ENCODE data around the gene HS6ST2. TPM values are rescaled to one million over a fixed set of nuclear protein-coding genes. Genes with fewer than 3 reads are reported as not detected.

HS6ST2 gene
- total RNA-seq, 1 experiment from 2014 or later: not detected

GRCh38 chrX:132815643-132816042 lies 142.8 kb downstream of the HS6ST2 start:
- Histone ChIP-seq H3K4me3 (ENCODE audit: low read length) (no peak overlapping the region), H3K79me2 (ENCODE audit: low read length) (no peaks in the 10 kb centered on the region), H3K4me2 (ENCODE audit: low read depth, low read length, poor library complexity, severe bottlenecking) (no peak overlapping the region), H4K20me1 (ENCODE audit: insufficient read depth, low read depth, low read length) (no peaks in the 10 kb centered on the region), H3K9ac (ENCODE audit: low read length) (no peak overlapping the region), H3K36me3 (ENCODE audit: insufficient read depth, low read length) (no peaks in the 10 kb centered on the region), H3K27me3 (ENCODE audit: low read length) (no peaks in the 10 kb centered on the region), H3K9me2 (replicated peaks; ENCODE audit: insufficient read depth, low read length) (no peaks in the 10 kb centered on the region), H2AFZ (ENCODE audit: low read length) (no peak overlapping the region), H3K9me3 (ENCODE audit: low read length) (no peaks in the 10 kb centered on the region), H3K27ac (ENCODE audit: low read length) (no peak overlapping the region), H3K4me1 (ENCODE audit: low read length) (no peaks in the 10 kb centered on the region)
- DNase-seq: no peak

- no peak overlapping the region for H3K4me3 ChIP-seq (ENCODE audit: low read length)
- no peaks in the 10 kb centered on the region for H3K79me2 ChIP-seq (ENCODE audit: low read length)
- no peaks in the 10 kb centered on the region for H3K36me3 ChIP-seq (ENCODE audit: insufficient read depth, low read length)
- no peak overlapping the region for H3K27ac ChIP-seq (ENCODE audit: low read length)
- H3K9ac ChIP-seq (ENCODE audit: low read length): no peak overlapping the region
- no peaks in the 10 kb centered on the region for H3K9me3 ChIP-seq (ENCODE audit: low read length)
- no peaks in the 10 kb centered on the region for H3K4me1 ChIP-seq (ENCODE audit: low read length)
- H3K4me2 ChIP-seq (ENCODE audit: low read depth, low read length, poor library complexity, severe bottlenecking): no peak overlapping the region
- DNase-seq: no peak
- no peaks in the 10 kb centered on the region for H3K27me3 ChIP-seq (ENCODE audit: low read length)
- no peak overlapping the region for H2AFZ ChIP-seq (ENCODE audit: low read length)
- no peaks in the 10 kb centered on the region for H3K9me2 ChIP-seq (replicated peaks; ENCODE audit: insufficient read depth, low read length)
- H4K20me1 ChIP-seq (ENCODE audit: insufficient read depth, low read depth, low read length): no peaks in the 10 kb centered on the region
These were observed 147.3 kb downstream of the HS6ST2 start for GRCh38 chrX:132810964-132811712.

DNA sequence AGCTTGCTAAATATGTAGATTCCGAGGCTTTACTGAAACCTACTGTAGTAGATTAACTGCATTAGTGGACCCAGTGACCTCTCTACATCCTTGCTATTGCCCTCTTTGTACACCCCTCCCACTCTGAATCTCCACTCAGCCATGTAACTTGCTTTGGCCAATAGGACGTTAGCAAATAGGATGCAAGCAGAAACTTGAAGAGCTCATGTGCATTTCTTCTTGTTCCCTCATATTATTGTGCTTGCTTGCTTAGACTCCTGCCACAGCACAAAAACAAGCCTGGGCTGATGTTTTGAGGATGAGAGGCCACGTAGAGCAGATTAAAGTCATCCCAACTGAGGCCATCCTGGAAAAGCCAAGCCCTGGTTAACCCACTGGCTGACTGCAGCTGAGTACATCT lies 147.9 kb downstream of the HS6ST2 start:
- H3K27me3 ChIP-seq (ENCODE audit: low read length): no peaks in the 10 kb centered on the region
- H3K4me3 ChIP-seq (ENCODE audit: low read length): no peak overlapping the region
- no peaks in the 10 kb centered on the region for H3K36me3 ChIP-seq (ENCODE audit: insufficient read depth, low read length)
- H2AFZ ChIP-seq (ENCODE audit: low read length): no peak overlapping the region
- H3K9me2 ChIP-seq (replicated peaks; ENCODE audit: insufficient read depth, low read length): no peaks in the 10 kb centered on the region
- H3K4me2 ChIP-seq (ENCODE audit: low read depth, low read length, poor library complexity, severe bottlenecking): no peak overlapping the region
- H4K20me1 ChIP-seq (ENCODE audit: insufficient read depth, low read depth, low read length): no peaks in the 10 kb centered on the region
- no peak overlapping the region for H3K27ac ChIP-seq (ENCODE audit: low read length)
- DNase-seq: no peak
- H3K4me1 ChIP-seq (ENCODE audit: low read length): no peaks in the 10 kb centered on the region
- H3K9ac ChIP-seq (ENCODE audit: low read length): no peak overlapping the region
- no peaks in the 10 kb centered on the region for H3K79me2 ChIP-seq (ENCODE audit: low read length)
- H3K9me3 ChIP-seq (ENCODE audit: low read length): no peaks in the 10 kb centered on the region

GRCh38 chrX:132809581-132809980 lies 148.8 kb downstream of the HS6ST2 start:
- DNase-seq: no peak
- no peaks in the 10 kb centered on the region for H3K79me2 ChIP-seq (ENCODE audit: low read length)
- H3K4me1 ChIP-seq (ENCODE audit: low read length): no peaks in the 10 kb centered on the region
- H3K36me3 ChIP-seq (ENCODE audit: insufficient read depth, low read length): no peaks in the 10 kb centered on the region
- H3K4me3 ChIP-seq (ENCODE audit: low read length): no peak overlapping the region
- H4K20me1 ChIP-seq (ENCODE audit: insufficient read depth, low read depth, low read length): no peaks in the 10 kb centered on the region
- no peaks in the 10 kb centered on the region for H3K27me3 ChIP-seq (ENCODE audit: low read length)
- no peaks in the 10 kb centered on the region for H3K9me3 ChIP-seq (ENCODE audit: low read length)
- no peak overlapping the region for H3K27ac ChIP-seq (ENCODE audit: low read length)
- no peak overlapping the region for H2AFZ ChIP-seq (ENCODE audit: low read length)
- no peak overlapping the region for H3K4me2 ChIP-seq (ENCODE audit: low read depth, low read length, poor library complexity, severe bottlenecking)
- H3K9ac ChIP-seq (ENCODE audit: low read length): no peak overlapping the region
- H3K9me2 ChIP-seq (replicated peaks; ENCODE audit: insufficient read depth, low read length): no peaks in the 10 kb centered on the region

GRCh38 chrX:132807411-132808030 lies 150.9 kb downstream of the HS6ST2 start:
- no peaks in the 10 kb centered on the region for H3K27me3 ChIP-seq (ENCODE audit: low read length)
- H2AFZ ChIP-seq (ENCODE audit: low read length): no peak overlapping the region
- DNase-seq: no peak
- no peaks in the 10 kb centered on the region for H3K4me1 ChIP-seq (ENCODE audit: low read length)
- H4K20me1 ChIP-seq (ENCODE audit: insufficient read depth, low read depth, low read length): no peaks in the 10 kb centered on the region
- H3K4me3 ChIP-seq (ENCODE audit: low read length): no peak overlapping the region
- no peak overlapping the region for H3K27ac ChIP-seq (ENCODE audit: low read length)
- H3K9me3 ChIP-seq (ENCODE audit: low read length): no peaks in the 10 kb centered on the region
- H3K79me2 ChIP-seq (ENCODE audit: low read length): no peaks in the 10 kb centered on the region
- no peaks in the 10 kb centered on the region for H3K36me3 ChIP-seq (ENCODE audit: insufficient read depth, low read length)
- no peak overlapping the region for H3K4me2 ChIP-seq (ENCODE audit: low read depth, low read length, poor library complexity, severe bottlenecking)
- no peaks in the 10 kb centered on the region for H3K9me2 ChIP-seq (replicated peaks; ENCODE audit: insufficient read depth, low read length)
- H3K9ac ChIP-seq (ENCODE audit: low read length): no peak overlapping the region

DNA sequence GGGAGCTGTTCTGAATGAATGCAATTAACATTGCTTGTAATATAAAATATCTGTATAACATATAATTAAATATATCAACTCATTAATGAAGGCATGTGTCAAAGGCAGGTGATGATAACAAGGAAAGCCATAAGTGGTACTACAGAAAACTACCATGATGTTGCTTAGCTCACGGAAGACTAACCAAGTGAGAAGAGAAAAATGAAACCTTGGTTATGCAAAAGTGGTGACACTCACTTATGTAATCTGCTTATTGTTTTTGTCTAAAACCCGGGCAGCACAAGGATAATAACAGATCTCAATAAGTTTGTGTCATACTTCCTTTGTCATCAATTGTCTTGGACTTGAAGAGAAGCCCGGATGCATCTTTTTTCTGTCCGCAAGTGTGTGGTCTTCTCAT lies 156.4 kb downstream of the HS6ST2 start:
- Histone ChIP-seq H3K27ac (ENCODE audit: low read length) (no peak overlapping the region), H2AFZ (ENCODE audit: low read length) (no peak overlapping the region), H3K4me2 (ENCODE audit: low read depth, low read length, poor library complexity, severe bottlenecking) (no peak overlapping the region), H3K4me3 (ENCODE audit: low read length) (no peak overlapping the region), H3K9me3 (ENCODE audit: low read length) (no peaks in the 10 kb centered on the region), H3K9me2 (replicated peaks; ENCODE audit: insufficient read depth, low read length) (no peaks in the 10 kb centered on the region), H3K4me1 (ENCODE audit: low read length) (no peaks in the 10 kb centered on the region), H3K9ac (ENCODE audit: low read length) (no peak overlapping the region), H4K20me1 (ENCODE audit: insufficient read depth, low read depth, low read length) (no peaks in the 10 kb centered on the region), H3K79me2 (ENCODE audit: low read length) (no peaks in the 10 kb centered on the region), H3K36me3 (ENCODE audit: insufficient read depth, low read length) (no peaks in the 10 kb centered on the region), H3K27me3 (ENCODE audit: low read length) (no peaks in the 10 kb centered on the region)
- no peak for DNase-seq

DNA sequence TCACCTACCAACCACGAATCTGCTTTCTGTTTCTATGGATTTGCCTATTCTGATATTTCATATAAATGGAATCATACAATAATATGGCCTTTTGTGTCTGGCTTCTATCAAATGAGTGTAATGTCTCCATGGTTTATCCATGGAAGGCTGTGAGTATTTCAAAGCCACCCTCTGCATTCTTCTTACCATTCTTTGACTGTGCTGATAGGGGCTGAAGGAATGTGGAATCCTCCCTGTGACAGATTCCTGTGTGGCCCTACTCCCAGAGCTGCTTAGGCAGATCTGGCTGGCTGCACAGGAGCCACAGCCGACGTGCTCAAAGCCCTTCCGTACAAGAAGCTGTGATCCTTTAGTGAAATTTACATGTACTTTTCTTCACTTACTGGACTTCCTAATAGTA lies 163.2 kb downstream of the HS6ST2 start:
- H2AFZ ChIP-seq (ENCODE audit: low read length): no peak overlapping the region
- H3K4me1 ChIP-seq (ENCODE audit: low read length): no peaks in the 10 kb centered on the region
- H3K79me2 ChIP-seq (ENCODE audit: low read length): no peaks in the 10 kb centered on the region
- H3K9ac ChIP-seq (ENCODE audit: low read length): no peak overlapping the region
- no peaks in the 10 kb centered on the region for H3K9me2 ChIP-seq (replicated peaks; ENCODE audit: insufficient read depth, low read length)
- H3K4me2 ChIP-seq (ENCODE audit: low read depth, low read length, poor library complexity, severe bottlenecking): no peak overlapping the region
- H3K4me3 ChIP-seq (ENCODE audit: low read length): no peak overlapping the region
- no peak overlapping the region for H3K27ac ChIP-seq (ENCODE audit: low read length)
- DNase-seq: no peak
- H4K20me1 ChIP-seq (ENCODE audit: insufficient read depth, low read depth, low read length): no peaks in the 10 kb centered on the region
- no peaks in the 10 kb centered on the region for H3K27me3 ChIP-seq (ENCODE audit: low read length)
- no peaks in the 10 kb centered on the region for H3K9me3 ChIP-seq (ENCODE audit: low read length)
- no peaks in the 10 kb centered on the region for H3K36me3 ChIP-seq (ENCODE audit: insufficient read depth, low read length)

DNA sequence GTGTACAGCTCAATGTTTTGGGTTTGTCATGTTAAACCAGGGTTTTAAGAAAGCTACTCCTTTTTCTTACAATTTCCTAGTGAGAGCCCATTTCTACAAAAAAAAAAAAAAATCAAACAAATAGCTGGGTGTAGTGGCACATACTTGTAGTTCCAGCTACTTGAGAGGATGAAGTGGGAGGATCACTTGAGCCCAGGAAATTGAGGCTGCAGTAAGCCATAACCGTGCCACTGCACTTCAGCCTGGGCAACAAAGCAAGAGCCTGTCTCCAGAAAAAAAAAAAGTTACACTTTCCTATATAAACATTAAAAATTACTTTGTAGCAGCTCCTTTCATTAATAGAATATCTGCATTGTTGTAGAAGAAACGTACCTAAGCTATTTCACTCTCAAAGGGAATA lies 166.7 kb downstream of the HS6ST2 start:
- H3K4me1 ChIP-seq (ENCODE audit: low read length): no peaks in the 10 kb centered on the region
- H2AFZ ChIP-seq (ENCODE audit: low read length): no peak overlapping the region
- no peak overlapping the region for H3K4me3 ChIP-seq (ENCODE audit: low read length)
- H3K9me3 ChIP-seq (ENCODE audit: low read length): no peaks in the 10 kb centered on the region
- no peaks in the 10 kb centered on the region for H3K27me3 ChIP-seq (ENCODE audit: low read length)
- no peak overlapping the region for H3K4me2 ChIP-seq (ENCODE audit: low read depth, low read length, poor library complexity, severe bottlenecking)
- H3K9me2 ChIP-seq (replicated peaks; ENCODE audit: insufficient read depth, low read length): 0 out of 2 replicates have a peak, but pooled peaks cover 3% of the 10 kb centered on the region
- DNase-seq: no peak
- H3K36me3 ChIP-seq (ENCODE audit: insufficient read depth, low read length): no peaks in the 10 kb centered on the region
- no peak overlapping the region for H3K27ac ChIP-seq (ENCODE audit: low read length)
- no peaks in the 10 kb centered on the region for H3K79me2 ChIP-seq (ENCODE audit: low read length)
- no peaks in the 10 kb centered on the region for H4K20me1 ChIP-seq (ENCODE audit: insufficient read depth, low read depth, low read length)
- no peak overlapping the region for H3K9ac ChIP-seq (ENCODE audit: low read length)
